Left lobe of liver (tissue), 2 donors: ENCODE measurements around the gene CNOT9. TPM values are rescaled to one million over a fixed set of nuclear protein-coding genes. Genes with fewer than 3 reads are reported as not detected.
"Not testable (repeated sequence)": the region's sequence is repeated elsewhere in the genome, so short reads cannot be mapped to it uniquely, and the experiment has no call there.

Experiments
- ATAC-seq: fragments of 200-7000 bp; cut with Tn5 transposase; one replicate; pipeline ENCODE4 v1.9.1; 2020; ENCODE audit warnings: mild to moderate bottlenecking, moderate library complexity
- DNase-seq: peaks from one replicate; pipeline ENCODE4 v3.0.0-alpha.2; 2020; ENCODE audit warnings: low spot score
- total RNA-seq: library from RNA; stranded (reverse); gene quantifications from one replicate; pipeline ENCODE4 v1.2.1, GENCODE V29; 2021
- donor health status: DM: no; HTN: no; CAD: no; lungs with moderate emphysema.
- donor health status: DM: no; HTN: yes; CAD: no.

CNOT9 gene
- total RNA-seq = 14.1 TPM

GRCh38 chr2:218568190-218569037, at the start of gene CNOT9, which contains the start of gene USP37:
TSS of gene CNOT9 (plus strand) at chr2:218568839. CDS start at chr2:218568955, 116 bp downstream.
TSS of gene USP37 (minus strand) at chr2:218568351. CDS start at chr2:218558653, 9,698 bp downstream.
- DNase-seq = peak; percentile 100
- ATAC-seq = peak; percentile 94

GRCh38 chr2:218518876-218519275, 49.8 kb upstream of the CNOT9 start:
- DNase-seq (no peak), ATAC-seq (peak; percentile 50)

- ATAC-seq (no peak), DNase-seq (no peak)
Observed at GRCh38 chr2:218523651-218524050, 45.0 kb upstream of the CNOT9 start.

- not testable (repeated sequence) for DNase-seq, ATAC-seq
Observed at GRCh38 chr2:218528409-218528808, 40.2 kb upstream of the CNOT9 start.

- DNase-seq (no peak), ATAC-seq (no peak)
Observed at GRCh38 chr2:218529990-218530389, 38.6 kb upstream of the CNOT9 start.

GRCh38 chr2:218536804-218537494, 31.7 kb upstream of the CNOT9 start:
- DNase-seq (peak; percentile 73), ATAC-seq (peak; percentile 92)

- DNase-seq (no peak), ATAC-seq (no peak)
Observed at GRCh38 chr2:218540015-218540414, 28.6 kb upstream of the CNOT9 start.

- ATAC-seq (no peak), DNase-seq (no peak)
Observed at GRCh38 chr2:218546012-218546411, 22.6 kb upstream of the CNOT9 start.

- DNase-seq (no peak), ATAC-seq (no peak)
Observed at GRCh38 chr2:218547511-218547910, 21.1 kb upstream of the CNOT9 start.

- ATAC-seq (no peak), DNase-seq (no peak)
Observed at GRCh38 chr2:218547978-218548377, 20.7 kb upstream of the CNOT9 start.

- ATAC-seq, DNase-seq: not testable (repeated sequence)
Observed at GRCh38 chr2:218554225-218554624, 14.4 kb upstream of the CNOT9 start.

- ATAC-seq (no peak), DNase-seq (no peak)
Observed at GRCh38 chr2:218555527-218555926, 13.1 kb upstream of the CNOT9 start.

GRCh38 chr2:218557941-218558340, 10.7 kb upstream of the CNOT9 start:
- ATAC-seq = no peak
- DNase-seq = no peak

GRCh38 chr2:218558986-218559385, 9.7 kb upstream of the CNOT9 start:
- ATAC-seq (no peak), DNase-seq (no peak)

- no peak for ATAC-seq
Observed at GRCh38 chr2:218564056-218564455, 4.6 kb upstream of the CNOT9 start.

GRCh38 chr2:218566296-218566695, 2.3 kb upstream of the CNOT9 start:
- DNase-seq (no peak), ATAC-seq (no peak)

More at GRCh38 chr2:218564056-218564455, 4.6 kb upstream of the CNOT9 start:
- no peak for DNase-seq

GRCh38 chr2:218567797-218568189, 846 bp upstream of the CNOT9 start:
- DNase-seq = no peak
- ATAC-seq = peak; percentile 65

- DNase-seq = peak; percentile 61
- peak; percentile 40 for ATAC-seq
Observed at GRCh38 chr2:218569038-218569431, 396 bp downstream of the CNOT9 start.

GRCh38 chr2:218569661-218570500, 1.2 kb downstream of the CNOT9 start:
- DNase-seq = no peak
- ATAC-seq = no peak

GRCh38 chr2:218570850-218571249, 2.2 kb downstream of the CNOT9 start:
- DNase-seq (no peak), ATAC-seq (no peak)

- no peak for DNase-seq
- ATAC-seq = no peak
Observed at GRCh38 chr2:218576854-218577253, 8.2 kb downstream of the CNOT9 start.
